HG02938 (cell line): ENCODE measurements around the gene ZFAND6.
"Not testable (repeated sequence)": the region's sequence is repeated elsewhere in the genome, so short reads cannot be mapped to it uniquely, and the experiment has no call there.

Experiments
- ATAC-seq: cut with Tn5 transposase; IDR thresholded peaks from one replicate; pipeline ENCODE4 v1.9.1; 2021; ENCODE audit warnings: mild to moderate bottlenecking, moderate library complexity; ENCODE audit not compliant: unreplicated experiment

Gene ZFAND6

DNA sequence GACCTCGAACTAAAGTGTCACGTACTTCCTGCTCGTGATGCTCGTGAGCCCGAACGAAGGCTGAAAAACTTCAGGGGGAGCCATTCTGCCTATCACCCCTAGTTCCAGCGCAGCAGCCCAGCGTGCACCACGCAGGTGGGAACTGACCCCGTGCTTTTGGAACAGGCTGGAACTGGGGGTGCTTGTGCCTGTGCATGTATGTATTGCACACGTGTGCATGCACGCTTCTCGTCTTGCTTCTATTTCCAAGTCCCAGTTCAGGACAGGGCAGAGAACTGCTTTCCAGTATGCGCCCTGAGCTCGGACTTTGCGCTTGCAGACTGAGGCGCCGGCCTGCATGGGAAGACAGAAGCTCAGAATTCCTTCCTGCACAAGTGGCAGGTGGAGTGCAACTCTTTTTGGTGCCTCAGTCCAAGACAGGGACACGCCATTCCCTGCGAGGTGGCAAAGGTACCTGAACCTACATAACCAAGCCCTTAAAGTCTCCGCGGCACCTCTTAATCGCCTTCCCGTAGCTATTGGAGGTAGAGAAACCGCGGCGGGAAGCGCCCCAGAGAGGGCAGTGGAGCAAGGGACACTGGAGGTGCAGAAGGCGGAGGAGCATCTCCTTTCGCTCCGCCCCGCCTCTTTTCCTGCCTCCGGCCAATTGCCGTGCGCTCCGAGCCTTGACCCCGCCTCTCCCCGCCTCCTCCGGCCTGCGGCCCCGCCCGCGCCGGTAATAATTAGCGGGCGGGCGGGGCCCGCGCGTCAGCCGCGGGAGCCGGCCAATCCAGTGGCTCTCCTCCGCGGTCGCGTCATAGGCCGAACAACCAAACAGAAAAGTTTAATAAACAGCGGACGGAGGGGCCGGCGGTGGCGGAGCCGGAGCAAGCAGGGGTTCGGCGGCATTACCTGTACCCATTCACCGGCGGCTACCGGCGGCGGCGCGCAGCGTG is at the start of gene ZFAND6:
TSS of gene ZFAND6 (plus strand) at position 826 of the 935 bp plus-strand sequence. CDS start 60,669 bp downstream, outside the sequence.
- ATAC-seq: peak; percentile 70

DNA sequence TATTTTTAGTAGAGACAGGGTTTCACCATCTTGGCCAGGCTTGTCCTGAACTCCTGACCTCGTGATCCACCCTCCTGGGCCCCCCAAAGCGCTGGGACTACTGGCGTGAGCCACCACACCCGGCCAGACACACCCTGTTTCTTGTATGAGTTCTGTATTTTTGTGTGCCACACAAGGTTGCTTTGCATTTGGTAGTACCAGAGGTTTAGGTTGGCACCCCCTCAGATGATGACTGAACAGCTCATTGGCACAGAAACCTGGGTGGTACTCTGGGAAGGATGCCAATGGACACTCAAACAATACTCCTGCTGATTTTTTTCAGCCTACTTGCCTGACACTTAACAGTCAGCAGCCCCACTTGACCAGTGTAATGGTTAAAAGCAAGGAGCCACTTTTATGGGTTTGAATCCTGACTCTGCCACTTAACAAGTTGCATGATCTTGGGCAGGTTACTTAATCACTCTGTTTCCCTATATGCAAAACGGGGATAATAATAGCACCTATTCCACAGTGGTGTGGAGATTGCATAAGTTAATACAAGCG is 49.3 kb upstream of the ZFAND6 start:
- no peak for ATAC-seq

DNA sequence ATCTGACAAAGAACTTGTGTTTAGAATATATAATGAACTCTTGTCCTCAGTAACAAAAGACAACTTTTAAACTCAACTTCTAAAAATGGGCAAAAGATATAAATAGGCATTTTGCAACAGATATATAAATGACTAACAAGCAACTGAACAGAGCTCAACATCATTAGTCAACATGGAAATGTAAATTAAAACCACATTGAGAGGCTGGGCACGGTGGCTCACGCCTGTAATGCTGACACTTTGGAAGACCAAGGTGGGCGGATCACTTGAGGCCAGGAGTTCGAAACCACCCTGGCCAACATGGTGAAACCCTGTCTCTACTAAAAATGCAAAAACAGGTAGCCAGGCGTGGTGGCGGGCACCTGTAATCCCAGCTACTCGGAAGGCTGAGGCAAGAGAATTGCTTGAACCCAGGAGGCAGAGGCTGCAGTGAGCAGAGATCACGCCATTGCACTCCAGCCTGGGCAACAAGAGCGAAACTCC is 48.4 kb upstream of the ZFAND6 start:
- peak; percentile 58 for ATAC-seq

DNA sequence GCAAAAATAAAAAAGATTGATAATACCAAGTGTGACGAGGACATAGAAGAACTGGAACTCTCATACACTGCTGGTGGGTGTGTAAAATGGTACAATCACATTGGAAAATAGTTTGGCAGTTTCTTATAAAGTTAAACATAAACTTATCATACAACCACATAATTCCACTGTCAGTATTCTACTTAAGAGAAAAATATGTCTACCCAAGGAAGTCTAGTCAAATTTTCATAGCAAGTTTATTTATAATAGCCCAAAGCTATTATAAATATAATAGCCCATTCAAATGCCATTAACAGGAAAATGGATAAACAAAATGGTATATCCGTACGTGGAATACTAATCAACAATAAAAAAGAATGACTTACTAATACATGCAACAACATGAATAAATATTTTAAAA is 47.9 kb upstream of the ZFAND6 start:
- ATAC-seq: no peak

DNA sequence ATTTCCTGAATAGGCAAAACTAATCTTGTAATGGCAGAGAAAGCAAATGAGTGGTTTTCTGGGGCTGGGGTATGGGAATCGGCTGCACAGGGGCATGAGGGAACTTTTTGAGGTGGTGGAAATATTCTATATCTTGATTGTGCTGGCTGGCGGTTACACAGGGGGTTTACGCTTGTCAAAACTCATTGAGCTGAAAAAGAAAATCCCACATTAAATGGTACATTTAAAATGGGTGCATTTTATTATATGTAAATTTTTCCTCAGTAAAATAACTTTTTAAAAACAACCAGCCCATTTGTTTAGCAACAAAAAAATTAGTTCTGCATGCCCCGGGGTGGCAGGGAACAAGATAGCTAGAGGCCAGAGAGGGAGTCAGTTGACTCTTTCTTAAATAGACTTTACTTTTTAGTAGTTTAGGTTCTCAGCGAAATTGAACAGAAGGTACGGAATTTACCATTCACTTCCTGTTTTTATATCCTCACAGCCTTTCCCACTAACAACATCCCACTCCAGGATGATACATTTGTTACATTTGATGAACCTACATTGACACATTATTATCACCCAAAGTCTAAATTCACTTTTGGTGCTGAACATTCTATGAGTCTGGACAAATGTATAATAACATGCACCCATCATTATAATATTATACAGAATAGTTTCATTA is 47.3 kb upstream of the ZFAND6 start:
- no peak for ATAC-seq

DNA sequence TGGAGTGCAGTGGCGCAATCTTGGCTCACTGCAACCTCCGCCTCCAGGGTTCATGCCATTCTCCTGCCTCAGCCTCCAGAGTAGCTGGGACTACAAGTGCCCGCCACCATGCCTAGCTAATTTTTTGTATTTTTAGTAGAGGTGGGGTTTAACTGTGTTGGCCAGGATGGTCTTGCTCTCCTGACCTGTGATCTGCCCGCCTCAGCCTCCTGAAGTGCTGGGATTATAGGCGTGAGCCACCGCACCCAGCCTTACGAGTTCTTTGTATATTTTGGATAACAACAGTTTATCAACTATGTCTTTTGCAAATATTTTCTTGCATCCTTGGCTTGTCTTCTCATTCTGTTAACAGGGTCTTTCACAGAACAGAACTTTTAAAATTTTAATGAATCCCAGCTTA is 45.3 kb upstream of the ZFAND6 start:
- not testable (repeated sequence) for ATAC-seq

DNA sequence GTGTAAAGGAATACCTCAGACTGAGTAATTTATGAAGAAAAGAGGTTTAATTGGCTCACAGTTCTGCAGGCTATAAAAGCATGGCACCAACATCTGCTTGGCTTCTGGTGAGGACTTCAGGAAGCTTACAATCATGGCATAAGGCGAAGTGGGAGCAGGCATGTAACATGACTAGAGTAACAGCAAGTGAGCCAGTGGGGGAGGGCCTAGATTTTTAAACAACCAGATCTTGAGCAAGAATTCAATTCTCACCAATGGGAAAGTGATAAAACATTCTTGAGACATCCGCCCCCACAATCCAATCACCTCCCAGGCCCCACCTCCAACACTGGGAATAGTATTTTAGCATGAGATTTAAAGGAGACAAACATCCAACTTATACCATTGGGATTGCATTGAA is 44.3 kb upstream of the ZFAND6 start:
- ATAC-seq: no peak

DNA sequence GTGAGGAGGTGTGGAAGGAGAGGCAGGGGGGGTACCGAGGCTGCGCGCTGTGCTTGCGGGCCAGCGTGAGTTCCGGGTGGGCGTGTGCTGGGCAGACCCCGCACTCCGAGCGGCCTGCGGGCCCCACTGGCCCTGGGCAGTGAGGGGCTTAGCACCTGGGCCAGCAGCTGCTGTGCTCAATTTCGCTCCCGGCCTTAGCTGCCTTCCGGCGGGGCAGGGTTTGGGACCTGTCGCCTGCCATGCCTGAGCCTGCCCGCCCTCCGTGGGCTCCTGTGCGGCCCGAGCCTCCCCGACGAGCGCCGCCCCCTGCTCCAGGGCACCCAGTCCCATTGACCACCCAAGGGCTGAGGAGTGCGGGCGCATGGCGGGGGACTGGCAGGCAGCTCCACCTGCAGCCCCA is 43.0 kb upstream of the ZFAND6 start:
- ATAC-seq: not testable (repeated sequence)

DNA sequence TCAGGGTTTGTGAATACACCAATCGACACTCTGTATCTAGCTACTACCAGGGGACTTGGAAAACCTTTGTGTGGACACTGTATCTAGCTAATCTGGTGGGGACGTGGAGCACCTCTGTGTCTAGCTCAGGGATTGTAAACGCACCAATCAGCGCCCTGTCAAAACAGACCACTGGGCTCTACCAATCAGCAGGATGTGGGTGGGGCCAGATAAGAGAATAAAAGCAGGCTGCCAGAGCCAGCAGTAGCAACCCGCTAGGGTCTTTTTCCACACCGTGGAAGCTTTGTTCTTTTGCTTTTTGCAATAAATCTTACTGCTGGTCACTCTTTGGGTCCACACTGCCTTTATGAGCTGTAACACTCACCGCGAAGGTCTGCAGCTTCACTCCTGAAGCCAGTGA is 42.3 kb upstream of the ZFAND6 start:
- not testable (repeated sequence) for ATAC-seq

DNA sequence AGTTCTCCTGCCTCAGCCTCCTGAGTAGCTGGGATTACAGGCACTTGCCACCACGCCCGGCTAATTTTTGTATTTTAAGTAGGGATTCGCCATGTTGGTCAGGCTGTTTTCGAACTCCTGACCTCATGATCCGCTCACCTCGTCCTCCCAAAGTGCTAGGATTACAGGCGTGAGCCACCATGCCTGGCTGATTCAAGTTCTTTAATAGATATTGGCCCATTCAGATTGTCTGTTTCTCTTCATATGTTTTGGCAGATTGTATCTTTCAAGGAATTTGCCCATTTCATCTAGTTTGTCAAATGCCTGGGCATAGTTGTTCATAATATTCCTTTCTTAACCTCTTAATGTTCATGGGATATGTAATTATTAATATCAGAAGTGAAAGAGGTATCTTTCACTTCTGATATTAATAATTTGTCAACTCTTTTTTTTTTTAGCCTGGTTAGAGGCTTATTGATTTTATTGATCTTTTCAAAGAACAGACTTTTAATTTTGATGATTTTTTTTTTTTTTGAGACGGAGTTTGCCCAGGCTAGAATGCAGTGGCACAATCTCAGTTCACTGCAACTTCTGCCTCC is 40.2 kb upstream of the ZFAND6 start:
- ATAC-seq: no peak

DNA sequence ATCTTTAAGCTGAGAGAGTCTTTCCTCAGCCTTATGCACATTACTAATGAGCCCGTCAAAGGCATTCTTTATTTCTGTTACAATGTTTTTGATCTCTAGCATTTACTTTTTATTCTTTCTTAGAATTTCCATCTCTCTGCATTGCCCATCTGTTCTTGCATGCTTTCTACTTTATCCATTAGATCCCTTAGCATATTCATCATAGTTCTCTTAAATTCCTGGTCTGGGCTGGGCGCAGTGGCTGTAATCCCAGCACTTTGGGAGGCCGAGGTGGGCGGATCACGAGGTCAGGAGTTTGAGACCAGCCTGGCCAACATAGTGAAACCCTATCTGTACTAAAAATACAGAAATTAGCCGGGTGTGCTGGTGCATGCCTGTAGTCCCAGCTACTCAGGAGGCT is 39.3 kb upstream of the ZFAND6 start:
- not testable (repeated sequence) for ATAC-seq

DNA sequence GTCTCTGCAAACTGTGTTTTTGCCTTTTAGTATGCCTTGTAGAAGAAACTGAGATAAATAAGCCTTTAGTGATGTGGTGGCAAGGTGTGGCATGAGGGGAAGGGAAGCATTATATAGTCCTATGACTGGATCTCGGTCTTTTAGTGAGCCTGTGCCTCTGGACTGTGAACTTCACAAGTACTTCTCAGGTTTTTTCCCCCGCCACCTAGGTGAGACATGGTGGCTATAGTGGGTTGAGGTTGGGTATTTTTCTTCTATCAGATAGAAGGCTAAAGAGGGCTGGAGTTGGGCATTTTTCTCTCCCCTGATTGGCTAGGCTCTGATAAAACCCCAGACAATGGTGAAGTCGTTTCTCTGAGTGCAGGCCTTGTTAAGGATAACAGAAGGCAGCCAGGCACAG is 38.7 kb upstream of the ZFAND6 start:
- ATAC-seq: no peak

DNA sequence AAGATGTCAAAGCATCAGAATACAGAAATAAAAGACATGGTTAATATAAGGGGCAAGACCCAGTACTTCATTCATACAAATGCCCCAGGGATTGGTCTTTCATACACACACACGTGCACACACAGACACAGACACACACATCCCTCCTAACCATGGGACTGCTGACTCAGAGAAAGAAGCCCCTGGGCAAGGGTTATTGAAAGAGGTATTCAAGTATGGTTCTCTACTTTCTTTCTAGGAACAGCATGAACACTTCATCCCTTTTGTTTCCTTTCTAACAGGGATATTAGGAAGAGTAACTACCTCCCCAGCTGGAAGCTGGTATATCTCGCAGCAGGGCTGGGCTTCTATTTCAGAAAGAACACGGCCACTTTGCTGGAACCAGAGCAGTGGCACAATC is 33.2 kb upstream of the ZFAND6 start:
- ATAC-seq: no peak

DNA sequence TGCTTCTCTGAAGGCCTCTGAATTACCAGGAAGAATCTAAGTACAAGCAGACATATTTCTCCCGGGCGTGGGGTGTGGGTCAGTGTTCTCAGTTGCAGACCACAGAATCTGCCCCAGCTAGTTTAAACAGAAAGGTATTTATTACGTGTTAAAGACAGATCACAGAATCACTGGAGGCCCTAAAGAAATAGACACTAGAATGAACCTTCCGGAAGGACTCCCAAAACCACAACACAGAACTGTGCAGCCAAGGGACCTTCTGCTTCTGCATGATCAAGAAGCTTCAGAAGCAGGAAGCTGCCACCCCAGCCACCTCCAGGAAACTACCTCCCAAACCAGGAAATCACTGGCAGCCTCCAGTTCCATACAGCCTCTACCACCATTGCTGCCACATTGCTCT is 32.7 kb upstream of the ZFAND6 start:
- no peak for ATAC-seq

DNA sequence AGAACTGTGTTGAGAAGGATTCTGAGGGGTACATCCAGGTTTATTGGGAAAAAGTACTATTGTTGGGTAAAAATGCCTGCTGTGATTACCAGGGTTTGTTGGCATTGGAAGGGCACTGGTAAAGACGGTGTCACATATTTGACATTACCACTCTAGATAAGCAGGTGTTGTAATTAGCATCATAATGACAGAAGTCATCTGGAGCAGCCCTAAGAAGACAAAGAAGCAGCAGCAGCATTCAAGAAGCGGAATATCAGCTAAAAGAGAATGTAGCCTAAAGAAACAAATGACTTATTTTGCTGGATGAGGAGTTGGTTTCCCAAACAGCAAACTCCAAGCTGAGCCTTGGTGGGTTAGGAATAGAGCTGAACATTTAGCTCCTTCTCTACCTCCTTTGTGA is 30.5 kb upstream of the ZFAND6 start:
- no peak for ATAC-seq

DNA sequence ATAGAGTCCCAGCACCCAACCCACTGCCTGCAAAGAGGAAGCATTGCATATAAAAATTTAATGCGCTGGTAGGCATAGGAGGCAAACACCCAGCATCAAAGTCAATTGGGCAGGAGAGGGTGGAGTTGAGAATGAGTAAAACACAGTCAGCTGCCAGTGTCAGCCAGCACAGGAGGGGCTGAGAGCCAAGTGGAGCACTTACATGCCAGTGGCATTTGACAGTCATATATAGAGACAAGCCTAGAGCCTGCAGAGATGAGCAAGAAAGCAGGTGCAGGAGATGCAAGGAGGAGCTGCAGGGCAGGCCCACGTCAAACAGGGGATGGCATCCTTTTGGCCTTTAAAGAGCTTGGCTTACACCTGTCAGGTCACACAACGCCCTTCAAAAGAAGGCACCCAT is 27.6 kb upstream of the ZFAND6 start:
- no peak for ATAC-seq

DNA sequence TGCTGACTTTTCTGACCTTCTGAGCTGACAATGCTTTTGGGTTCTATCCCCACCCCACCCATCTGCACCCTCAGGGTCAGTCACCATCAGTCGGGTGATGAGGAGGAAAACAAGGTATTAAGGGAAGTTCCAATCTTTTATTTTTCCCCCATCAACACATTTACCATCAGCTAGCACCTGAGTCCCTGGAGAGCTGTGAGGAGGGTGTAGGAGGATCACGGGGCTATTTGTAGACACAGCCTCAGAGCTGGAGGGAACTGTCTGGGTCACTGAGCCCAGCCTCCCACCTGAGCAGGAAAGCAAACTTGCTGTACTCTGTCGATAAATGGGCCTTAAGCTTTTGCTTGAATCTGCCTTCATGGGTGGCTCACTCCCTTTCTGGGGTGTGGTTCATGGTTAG is 24.8 kb upstream of the ZFAND6 start:
- ATAC-seq: no peak

DNA sequence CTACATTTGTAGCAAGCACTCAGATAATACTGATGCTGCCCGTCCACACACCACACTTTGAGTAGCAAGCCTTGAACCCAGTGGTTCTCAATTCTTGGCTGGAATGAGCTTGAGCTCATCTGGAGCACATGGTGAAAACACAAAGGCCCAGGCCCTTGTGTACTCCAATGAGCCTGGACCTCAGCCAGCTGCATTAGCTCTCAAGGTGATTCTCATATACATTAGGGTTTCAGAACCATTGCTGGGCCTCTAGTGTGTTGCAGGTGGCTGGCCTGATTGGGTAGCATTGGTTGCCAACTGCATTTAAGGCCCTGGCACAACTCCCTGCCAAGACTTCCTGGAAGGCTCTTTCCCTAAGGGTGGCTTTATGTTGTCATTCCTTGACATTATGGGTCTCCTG is 23.4 kb upstream of the ZFAND6 start:
- no peak for ATAC-seq

DNA sequence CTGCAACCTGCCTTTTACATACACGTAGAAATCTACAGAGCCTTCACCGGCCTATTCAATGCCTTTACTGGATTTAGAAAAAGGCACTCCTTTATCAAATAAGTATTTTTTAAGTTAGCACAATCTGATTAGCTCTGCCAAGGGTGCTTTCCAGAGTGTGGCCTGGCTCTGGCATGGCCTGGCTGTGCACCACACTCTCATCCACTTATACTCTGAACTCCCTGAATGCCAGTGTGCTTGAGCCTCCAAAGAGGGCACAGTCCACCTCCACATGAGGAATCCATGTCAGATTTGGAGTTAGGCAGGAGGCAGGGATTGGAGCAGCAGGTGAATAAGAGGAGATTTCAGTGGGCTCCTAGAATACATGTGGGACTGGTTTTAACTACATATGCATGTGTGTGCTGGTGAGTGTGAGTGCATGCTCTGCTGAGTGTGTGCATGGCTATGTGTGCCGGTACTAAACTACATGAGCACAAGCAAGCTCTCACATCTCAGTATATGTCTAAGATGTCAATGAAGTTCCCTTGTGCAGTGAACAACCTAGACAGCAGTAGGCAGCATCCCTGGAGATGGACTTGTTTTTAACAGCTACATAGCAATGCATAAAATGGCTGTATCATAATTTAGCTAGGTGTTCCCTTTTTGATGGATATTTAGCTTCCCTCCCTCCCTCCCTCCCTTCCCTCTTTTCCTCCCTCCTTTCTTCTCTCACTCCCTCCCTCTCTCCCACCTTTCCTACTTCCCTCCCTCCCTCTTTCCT is 17.8 kb upstream of the ZFAND6 start:
- ATAC-seq: no peak

DNA sequence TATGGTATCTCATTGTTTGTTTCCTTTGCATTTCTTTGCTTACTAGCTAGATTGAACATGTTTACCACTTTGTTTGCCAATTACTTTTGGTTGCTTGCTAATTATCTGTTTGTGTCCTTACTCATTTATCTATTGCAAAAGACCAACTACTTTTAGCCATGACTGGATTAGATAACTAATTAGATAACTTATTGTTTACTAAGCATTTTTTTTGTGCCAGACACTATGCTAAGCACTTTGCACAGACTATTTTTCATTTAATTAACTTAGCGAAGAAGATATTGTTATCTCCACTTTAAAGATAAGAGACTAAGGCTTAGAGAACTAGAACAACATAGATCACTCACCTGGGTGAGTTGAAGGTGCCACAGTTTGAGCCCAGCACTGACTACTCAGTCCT is 16.9 kb upstream of the ZFAND6 start:
- ATAC-seq: no peak

DNA sequence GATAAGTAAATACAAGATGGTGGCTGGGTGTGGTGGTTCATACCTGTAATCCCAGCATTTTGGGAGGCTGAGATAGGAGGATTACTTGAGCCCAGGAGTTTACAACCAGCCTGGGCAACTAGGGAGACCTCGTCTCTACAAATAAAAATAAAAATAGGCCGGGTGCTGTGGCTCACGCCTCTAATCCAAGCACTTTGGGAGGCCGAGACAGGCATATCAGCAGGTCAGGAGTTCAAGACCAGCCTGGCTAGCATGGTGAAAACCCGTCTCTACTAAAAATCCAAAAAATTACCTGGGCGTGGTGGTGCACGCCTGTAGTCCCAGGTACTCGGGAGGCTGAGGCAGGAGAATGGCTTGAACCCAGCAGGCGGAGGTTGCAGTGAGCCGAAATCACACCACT is 14.3 kb upstream of the ZFAND6 start:
- not testable (repeated sequence) for ATAC-seq
